Measurements from ENCODE around the gene ZC3H15.

Gene ZC3H15

GRCh38 chr2:186546846-186547245 lies 60.8 kb downstream of the ZC3H15 start:
- DNase-seq = no peak

DNA sequence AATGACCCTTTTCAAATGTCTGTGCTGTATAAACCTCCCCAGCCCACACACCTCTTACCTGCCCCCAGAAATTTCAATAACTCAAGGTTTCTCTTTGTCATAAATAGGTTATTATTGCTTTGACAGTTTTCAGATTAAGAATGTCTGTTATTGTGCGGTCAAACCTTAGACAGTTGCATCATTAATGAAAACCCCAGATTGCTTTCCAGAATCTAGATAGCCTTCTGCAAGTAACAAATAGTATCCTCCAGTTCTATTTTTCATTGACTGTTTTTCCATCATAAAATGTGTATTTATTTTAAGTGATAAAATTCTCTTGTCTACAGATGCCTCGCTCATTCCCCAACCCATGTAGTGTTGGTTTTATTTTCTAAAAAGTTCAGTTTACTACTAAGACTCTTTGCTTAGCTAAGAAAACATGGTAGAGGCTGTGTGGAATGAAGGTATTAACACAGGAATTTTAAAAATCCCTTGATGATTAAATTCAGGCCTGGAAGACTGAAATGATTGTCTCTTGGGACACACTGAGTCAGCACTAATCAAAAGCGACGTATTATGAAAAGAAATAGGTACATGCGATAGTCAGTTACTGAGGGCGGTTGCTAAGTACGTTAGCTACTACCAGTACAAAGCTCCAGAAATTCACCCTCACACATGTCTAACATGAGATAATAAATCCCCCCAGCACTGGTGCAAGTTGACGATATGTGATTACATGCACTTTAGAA lies 65.4 kb downstream of the ZC3H15 start:
- no peak for DNase-seq

GRCh38 chr2:186554429-186554828 lies 68.4 kb downstream of the ZC3H15 start:
- no peak for DNase-seq

GRCh38 chr2:186554850-186555671 lies 69.0 kb downstream of the ZC3H15 start:
- DNase-seq = no peak

DNA sequence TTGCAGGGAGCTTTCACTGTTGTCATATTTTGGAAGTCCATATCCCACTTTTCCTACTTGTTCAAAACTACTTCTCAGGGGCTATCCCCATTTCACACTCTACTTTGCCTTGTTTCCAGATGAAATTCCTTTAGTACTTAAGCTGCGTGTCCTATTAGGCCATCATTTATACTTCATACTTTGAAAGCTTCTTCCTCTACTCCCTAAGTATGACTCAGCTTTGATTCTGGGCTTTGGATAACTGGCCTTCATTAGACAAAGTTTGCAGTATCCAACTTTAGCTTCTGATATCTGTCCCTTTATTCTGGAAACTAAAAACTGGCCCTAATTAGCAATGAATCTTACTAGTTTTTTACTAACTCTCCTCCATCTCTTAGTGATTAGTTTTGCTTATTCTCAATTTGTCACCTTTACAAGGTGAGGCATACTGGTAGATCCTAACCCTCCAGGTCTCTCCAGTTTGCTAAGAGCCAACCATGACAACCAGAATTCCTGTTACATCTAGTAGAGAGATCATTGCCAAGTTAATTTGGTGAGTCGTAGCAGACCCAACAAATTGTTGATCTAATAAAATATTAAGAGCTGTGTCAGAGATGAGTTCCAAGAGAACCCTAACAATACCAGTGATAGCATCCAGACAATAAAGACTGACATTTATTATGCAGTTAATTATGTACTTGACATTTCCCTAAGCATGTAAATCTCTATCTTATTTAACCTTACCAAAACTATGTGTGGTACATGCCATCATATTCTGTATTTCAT lies 72.6 kb downstream of the ZC3H15 start:
- DNase-seq = no peak

All from NCI-H510A treated with DMSO at 0.1 percent for 48 hours (cell line).